ENCODE measurements around the gene GLCCI1.
A peak's percentile ranks its signal among the peaks of the same experiment; 100 is the strongest.

GLCCI1 gene

DNA sequence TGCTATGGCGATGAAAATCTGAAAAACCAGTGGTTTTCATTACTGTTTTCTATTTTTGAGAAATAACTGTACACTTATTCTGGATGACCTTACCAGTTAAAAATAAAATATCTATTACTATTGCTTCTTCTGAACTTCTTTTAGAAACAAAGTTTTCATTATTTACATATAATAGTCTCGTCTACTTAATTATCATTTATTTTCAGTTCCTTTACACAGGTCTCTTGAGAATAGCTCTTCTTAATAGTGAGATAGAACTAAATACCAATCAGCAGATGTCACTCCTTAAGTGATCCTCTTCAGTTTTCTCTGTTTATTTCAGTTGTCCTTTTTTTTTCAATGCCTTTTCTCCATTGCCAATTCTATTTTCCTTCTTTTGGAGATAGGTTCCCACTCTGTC, 4.3 kb upstream of the GLCCI1 start:
- no peak for DNase-seq

DNA sequence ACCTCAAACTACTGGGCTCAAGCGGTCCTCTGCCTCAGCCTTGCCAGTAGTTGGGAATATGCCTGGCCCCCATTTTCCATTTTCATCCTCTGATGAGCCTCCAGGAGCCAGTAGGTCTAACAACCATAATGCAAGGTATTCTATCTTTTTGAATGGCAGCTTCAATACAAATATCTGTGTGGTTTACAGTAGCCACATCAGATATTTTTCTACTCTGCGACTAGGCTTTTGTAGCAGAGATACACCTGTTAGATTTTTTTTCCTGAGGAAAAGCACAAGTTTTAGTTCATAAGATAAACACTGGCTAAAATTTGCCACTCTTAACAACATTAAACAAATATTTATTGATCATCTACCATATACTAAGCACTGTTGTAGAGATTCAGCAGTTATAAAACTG, 3.9 kb upstream of the GLCCI1 start:
- DNase-seq: no peak

DNA sequence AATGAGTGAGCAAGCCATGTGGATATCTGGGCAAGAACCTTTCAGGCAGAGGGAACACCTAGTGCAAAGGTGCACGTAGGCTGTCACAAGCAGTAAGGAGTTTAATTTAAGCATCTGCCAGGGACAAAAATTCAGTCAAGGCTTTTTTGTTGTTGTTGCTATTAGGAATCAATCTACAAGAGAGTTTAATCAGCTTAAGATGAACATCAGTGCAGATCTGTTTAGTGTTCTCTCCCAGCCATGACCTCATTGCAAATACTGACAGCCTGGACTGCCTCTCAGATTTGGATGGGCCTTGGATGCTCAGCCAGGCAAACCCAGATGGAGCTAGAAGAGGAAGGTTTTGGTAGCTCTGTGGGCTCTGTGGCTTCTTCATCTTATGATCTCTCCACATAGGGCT, 3.3 kb upstream of the GLCCI1 start:
- DNase-seq: no peak

DNA sequence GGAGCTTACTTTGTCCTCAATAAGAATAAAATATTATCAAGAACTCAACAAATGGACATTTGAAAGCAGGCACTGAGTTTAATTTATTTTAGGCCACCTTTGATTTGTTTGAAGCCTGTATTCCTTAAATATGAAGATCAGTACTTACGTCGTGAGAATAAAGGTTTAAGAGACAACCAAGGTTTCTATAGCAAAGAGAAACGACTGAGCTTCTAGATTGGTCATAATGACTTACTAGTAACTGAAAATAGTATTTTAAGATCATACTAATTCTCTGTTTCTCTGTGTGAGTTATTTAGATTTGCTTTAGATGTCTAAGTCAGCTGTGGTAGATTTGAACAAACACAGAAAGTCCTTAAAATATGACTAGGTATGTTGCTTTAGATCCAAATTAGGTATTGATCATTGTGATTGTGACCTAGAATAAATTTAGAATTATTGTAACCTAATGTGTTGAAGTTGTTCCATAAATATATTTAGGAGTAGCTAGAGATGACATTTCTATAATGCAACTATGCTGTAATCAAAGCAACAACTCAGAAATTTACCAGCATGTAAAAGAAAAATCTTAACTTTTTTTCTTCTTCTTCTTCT, 2.4 kb upstream of the GLCCI1 start:
- no peak for DNase-seq

DNA sequence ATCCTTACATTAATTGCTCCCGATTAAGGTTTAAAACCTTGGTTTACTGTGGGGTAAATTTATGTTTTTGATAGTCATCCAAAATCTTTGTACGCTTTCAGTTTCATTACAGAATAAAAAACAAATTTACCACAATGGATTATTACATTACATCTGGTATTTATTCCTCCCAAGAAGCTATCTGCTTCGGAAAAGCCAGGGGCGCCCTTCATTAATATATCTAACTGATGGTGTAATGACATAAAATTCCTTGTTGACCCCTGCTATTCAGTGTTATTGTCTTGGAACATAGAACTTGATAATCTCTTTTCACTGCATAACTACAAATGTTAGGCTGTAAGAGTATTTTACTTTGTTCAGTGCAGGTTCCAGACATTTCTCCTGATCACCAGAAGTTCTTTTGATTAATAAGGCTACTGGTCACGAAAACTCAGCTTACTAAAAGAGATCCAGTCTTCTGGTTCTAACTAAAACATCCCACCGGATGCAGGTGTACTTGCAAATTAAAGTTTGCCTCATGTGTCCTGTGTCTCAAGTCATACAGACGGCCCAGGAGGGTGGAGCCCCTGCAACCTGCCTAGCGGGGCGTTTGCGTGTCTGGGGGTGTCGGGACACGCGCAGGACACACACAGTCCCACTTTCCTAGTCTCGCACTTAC, 581 bp upstream of the GLCCI1 start:
- no peak for DNase-seq

DNA sequence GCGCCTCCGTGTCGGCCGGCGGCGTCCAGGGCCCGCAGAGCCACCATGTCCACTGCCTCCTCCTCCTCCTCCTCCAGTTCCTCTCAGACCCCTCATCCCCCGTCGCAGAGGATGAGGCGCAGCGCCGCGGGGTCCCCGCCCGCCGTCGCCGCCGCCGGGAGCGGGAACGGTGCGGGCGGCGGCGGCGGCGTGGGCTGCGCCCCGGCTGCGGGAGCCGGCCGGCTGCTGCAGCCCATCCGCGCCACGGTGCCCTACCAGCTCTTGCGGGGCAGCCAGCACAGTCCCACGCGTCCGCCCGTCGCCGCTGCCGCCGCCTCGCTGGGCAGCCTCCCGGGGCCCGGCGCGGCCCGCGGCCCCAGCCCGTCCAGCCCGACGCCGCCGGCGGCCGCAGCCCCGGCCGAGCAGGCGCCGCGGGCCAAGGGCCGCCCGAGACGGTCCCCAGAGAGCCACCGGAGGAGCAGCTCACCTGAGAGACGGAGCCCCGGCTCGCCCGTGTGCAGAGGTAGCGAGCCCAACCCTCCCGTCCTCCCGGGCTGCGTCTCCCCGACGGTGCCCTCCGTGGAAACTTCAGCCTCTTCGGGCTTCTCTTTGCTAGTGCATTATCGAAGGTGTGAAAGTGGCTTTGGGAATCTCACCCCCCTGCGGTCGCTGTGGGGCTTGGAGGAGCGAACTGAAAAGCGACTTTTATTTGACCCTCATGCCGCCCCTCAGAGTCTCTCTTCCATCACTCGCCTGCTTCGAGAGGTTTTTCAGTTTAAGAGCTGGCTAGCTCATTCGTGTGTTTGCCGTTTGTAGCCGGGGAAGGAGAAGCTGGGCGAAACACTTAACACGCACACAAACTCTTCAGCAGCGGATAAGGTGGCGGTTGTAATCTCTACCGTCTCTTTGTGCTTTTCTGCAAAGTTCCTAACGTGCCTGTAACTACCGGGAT, 975 bp downstream of the GLCCI1 start:
- DNase-seq: peak; percentile 55

DNA sequence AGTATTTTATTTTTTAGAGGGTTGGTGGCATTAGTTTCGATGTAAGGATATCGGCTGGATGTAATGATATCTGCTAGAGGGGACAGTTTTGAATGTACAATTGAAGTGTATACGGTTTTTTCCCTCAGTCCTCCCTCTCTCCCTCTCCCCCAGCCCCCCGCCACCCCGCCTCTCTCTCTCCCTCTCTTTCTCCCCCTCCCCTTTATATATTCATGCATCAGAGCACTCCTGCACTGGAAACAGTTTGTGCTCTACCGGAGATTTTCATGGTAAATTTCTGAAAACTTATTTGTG, 1.6 kb downstream of the GLCCI1 start:
- DNase-seq: no peak

DNA sequence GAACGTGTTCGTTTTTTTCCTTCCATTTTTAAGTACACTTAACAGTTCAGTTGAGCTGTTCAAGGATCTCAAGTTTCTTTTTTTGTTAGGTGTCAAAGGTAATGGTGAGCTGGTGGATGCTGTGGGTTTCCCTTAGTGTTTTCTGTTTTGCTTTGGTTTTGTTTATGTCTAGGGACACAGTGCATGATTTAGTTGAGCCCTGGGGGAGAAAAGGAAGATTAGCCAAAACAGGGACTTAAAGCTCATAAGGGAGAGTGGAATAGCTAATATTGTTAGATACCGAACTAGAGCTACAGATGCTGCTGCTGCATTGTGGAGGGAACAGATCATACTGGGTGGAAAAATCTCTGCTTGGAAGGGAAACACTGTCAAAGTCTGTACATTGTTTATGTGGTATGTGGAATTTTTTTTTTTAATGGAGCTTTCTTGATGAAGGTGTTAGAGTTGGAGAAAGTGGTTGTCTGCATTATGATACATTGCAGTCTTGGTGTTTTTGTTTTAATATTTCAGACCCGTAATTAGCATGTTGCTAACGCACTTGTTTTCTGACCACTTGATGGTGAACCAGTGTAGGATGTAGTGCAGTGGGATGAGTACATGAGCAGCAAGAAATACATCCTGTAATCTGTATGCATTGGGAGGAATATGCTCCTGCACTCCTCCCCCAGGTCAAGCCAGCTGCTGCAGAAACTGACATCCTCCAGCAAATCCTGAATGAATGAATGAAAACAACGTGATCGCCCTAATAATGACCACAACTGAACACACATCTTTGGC, 2.1 kb downstream of the GLCCI1 start:
- DNase-seq: peak; percentile 19

DNA sequence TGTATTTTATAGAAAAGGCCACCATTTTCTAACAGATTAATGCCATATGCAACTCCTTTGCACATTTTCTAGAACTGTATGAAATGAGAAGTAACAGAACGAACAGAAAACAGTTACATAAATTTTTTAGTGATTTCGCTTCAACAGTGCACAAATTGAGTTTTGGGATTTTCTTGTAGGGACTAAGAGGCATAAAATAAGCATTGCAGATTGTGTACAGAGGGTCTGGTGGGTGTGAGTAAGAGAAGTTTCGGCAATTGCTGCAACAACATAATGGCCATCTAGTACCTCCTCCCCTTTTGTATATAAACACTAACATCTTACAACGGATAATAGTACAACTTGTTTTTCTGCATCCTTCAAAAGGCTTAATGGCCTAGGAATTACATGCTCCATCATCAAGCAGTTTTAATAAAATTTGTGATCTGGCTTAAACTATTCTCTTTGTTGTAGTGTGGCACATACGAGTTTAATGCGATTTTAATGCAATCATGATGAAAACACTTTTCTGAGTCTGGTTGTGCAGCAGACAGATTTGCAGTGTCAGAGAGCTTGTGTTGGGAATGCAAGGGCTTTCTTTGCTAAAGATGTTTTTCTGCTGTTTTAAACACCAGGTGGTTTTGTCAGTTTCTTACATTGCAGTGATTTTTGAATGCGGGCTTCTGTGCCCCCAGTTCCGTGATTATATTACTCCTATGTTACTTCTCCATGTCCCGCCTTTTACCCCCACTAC, 2.9 kb downstream of the GLCCI1 start:
- DNase-seq: no peak

DNA sequence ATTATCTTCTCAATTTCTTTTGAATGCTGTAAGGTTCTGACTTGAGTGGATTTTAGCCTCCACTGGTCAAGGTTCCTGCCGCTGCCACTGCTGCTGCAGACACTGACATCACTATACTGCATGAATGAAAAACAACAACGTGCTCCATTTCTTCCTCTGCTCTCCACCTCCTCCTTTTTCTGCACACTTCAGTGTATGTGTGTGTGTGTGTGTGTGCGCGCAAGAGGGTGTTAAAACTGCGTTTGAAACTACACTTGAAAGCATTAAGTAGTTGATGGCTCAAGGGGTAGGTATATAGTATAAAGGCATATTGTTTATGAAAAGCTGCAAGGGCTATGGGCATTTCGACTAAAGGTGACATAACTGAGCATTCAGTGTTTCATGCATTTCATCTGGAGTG, 3.5 kb downstream of the GLCCI1 start:
- no peak for DNase-seq

DNA sequence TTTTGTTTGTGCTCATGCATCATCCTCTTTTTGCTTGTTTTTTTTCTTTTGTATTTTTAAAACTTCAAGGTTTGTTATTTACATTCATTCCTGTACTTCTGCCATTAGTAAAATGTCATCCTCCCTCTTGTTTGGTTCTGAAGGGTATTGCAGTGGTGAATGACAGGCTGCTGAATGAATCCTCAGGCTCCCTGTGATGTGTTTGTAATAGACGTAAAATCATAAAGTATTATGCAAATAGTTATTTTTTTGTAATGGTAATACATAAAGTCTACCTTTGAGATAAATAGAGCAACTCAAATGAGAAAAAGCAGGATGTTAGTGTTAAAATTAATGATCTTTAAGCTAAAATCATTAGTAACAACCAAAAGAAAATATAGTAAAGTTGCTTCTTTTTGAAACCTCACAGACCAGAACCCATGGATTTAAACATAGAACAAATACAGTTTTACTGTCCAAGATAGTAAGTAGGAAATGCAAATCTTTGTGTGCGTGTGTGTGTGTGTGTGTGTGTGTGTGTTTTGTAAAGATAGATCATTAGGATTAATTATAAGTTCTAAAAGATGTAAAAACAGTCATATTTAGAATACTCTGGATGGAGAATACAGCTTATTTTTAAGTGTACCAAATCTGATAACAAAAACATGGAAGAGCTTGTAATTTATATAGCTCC, 4.5 kb downstream of the GLCCI1 start:
- no peak for DNase-seq

DNA sequence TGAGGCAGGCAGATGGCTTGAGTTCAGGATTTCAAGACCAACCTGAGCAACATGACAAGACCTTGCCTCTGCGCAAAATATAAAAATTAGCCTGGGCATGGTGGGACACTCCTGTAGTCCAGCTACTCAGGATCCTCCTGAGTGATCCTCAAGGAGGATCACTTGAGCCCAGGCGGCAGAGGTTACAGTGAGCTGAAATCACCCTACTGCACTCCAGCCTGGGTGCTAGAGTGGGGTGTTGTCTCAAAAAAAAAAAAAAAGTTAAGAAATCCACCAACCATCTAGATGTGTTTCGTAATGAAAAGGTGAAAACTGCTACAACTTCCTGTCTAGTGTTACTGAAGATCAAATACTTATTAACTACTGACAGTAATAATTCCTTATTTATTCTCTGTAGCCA, 8.1 kb downstream of the GLCCI1 start:
- DNase-seq: no peak

DNA sequence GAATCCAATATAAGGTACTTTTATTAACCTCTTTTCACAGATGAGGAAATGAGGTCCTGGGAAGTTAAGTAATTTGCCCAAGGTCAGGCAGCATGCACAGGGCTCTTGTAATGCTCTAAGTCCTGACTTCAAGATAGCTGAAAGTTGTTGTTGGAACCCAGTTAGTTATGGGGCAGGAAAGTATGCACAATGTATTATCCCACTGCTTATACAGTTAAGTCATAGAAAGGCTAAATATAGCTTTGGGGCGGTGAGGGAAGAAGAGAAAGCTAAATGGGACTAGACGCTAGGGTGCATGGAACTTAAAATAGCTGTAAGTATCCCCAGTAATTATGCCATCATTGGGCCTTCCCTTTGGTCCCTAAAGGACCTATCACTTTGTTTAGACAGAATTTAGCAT, 9.2 kb downstream of the GLCCI1 start:
- no peak for DNase-seq

DNA sequence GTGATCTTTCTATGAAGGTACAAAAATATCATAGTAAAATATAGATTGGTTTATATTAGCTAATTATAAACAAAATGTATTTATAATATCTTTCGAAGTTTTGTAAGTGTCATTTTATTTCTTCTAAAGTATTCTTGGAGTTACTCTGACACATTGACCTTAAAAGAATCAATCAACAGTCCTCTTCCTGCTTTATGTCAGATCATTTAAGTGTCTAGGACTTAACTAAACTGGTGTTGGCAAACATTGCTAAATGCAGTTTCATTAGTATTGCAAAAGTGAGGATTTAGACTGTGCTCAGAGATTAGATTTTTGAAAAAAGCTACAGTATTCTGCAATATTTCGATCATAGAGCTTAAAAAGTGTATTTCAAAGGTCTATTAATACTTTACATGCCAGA, 10.3 kb downstream of the GLCCI1 start:
- DNase-seq: no peak

DNA sequence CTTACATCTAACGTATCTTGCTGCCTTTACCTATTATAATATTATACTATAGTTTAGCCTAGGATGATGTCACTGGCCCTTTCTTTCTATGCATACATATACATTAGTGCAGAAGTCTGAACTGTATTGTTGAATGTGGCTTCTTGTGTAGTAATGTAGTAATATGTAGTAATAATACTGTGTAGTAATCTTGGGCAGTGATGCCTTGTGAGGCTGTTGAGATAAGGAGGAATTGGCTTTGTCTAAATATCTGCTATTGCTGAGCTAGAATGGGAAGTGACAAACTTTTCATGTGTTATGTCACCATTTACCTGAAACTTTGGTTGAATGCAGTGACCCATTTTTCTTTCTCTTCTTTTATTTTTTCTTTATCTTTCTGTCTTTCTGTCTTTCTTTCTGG, 11.0 kb downstream of the GLCCI1 start:
- DNase-seq: no peak

DNA sequence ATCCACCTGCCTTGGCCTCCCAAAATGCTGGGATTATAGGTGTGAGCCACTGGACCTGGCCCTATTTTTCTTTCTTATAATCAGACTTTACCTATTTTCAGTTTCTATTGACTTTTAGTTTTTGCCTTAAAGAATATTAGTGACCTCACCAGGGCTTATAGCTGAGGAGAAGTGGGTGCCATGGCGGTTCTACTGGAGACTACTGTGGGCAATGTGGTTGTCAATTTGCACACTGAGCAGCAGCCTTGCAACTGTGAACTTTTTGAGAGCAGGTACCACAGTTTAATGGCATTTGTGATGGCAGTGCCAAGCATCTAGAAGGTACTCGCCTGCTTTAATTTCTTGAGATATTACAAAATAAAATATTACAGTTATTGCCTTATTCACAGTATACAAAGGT, 11.5 kb downstream of the GLCCI1 start:
- no peak for DNase-seq

DNA sequence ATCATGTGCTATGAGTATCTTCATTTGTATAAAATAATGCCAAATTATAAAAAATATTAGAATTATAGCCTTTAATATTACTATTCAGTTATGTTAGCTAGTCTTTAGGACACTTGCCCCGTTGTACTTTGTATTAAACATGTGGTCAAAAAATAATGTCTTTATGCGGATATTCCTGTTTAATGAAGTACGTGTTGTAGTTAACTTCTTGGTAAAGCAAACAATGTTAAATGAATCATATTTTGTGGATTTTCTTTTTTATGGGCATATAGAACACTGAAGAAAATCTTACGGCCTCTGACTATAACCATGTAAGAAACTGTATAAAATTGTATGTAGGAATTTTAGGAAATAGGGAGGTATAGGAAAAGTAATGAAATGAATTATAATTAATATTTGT, 14.3 kb downstream of the GLCCI1 start:
- no peak for DNase-seq

DNA sequence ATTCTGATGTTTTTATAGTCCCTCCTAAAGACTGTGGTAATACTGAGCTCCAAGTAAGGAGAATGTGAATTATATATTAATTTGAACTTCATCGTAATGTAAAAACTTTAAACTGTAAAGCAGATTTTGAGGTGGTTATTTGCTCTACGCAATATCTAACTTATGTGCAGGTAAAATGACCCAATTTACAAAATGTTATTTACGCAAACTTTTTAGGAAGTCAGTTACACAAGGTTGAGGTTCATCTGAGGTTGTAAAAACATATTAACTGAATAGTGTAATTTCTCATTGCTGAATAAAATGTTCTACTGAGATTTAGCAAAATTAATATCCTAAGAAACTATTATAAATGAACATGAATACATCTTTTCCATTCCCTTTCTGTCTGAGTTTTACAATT, 15.8 kb downstream of the GLCCI1 start:
- no peak for DNase-seq

DNA sequence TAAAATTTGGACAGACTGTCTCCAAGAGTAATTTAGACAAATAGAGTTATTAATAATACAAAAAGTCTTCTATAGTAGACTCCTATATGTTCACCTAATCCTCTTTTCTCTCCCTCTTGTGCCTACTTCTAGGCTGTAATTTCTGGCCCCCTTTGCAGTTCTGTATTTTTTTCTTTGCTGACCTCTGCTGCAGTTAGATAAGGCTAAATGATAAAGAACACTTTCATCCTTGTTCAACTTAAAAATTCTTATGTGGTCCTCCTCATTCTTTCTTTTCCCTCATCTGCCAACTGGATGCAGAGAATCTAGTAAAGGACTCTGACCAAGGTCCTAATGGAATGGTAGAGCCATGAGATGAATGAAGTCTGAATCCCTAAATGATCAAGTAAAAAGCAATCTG, 20.1 kb downstream of the GLCCI1 start:
- DNase-seq: no peak

DNA sequence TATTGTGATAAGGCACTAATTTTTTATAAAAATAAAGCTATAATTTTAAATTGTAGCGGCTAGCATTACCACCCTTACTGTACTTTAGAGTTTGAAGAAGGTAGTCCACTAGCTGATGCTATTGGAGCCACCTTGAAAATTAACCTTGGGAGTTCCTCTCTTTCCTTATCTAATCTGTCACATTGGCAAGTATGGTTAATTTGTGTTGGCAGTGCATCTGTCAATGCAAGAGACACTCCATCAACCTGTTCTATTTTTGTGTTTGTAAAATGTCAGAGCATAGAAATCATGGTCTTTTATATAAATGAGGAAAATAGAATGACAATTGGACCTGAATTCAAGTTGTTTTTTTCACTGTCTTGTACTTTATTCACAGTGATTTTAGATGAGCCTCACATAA, 20.5 kb downstream of the GLCCI1 start:
- no peak for DNase-seq

DNA sequence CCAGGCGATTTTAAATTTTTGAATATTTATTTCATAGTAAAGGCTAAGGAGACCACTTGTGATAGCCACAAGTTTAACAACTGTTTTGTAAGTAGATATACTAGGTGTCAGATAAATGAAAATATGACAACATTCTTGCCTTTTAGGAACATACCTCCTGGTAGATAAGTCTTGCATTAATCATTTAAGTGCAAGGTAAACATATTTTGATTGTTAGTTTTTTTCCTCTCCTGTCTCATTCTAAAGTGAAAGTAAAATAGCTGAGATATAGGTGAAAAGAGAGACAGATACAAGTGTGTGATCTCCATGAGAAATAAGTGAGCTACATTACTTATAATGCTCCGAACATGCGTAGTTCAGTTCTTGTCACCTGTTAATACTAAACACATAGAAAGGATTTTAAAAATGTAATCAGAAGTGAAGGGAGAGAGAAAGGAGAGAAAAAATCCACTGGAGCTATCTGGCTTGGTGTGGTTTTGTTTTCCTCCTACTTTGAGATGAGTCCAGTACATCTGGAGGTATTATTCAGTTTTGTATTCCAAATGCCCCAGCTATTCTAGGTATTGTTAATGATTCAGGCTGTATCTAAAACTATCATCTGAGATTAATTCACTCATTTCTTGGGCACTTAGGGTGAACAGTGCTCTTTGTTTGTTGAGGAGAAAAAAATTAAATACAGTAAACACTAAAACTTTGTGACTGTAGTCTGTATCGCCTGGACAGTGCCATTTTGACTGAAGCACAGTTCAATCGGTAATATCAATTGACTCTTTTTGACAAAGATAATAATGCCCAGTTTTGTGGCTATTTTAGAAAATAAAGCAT, 21.2 kb downstream of the GLCCI1 start:
- no peak for DNase-seq

DNA sequence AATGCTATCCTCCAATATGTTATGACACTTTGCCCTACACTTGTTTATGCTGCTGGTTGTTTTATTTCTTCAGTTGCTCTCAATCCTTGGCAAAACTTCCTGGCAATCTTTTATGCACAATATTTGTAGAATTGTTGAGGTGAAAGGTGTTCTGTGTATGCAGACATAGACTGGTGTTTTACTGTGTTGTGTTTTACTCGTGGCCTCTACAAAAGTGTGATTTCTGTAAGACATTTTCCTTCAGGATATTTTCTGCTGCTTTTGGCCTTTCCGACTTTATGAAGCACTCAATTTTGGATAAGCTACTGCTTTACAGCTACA, 21.8 kb downstream of the GLCCI1 start:
- no peak for DNase-seq
